Liver (tissue), 9 donors: ENCODE measurements around the gene RAB6A. TPM values are rescaled to one million over a fixed set of nuclear protein-coding genes. Genes with fewer than 3 reads are reported as not detected.

Experiments used
- DNase-seq: peaks from one replicate; pipeline ENCODE4 v3.0.0-alpha.2; 2017; ENCODE audit warnings: low spot score
- H3K27ac ChIP-seq, 2 donors: one replicate each; pipeline ENCODE4 v1.7.0; 2013; ENCODE audit warnings: inconsistent platforms in 2 of 2, low read length in 2 of 2, control low read depth in 1 of 2, low read depth in 1 of 2, mild to moderate bottlenecking in 1 of 2
- H3K27me3 ChIP-seq, 4 donors: one replicate each; pipeline versions ENCODE4 v1.6.1 to v1.7.0; 2013; ENCODE audit warnings: low read length in 3 of 4, inconsistent platforms in 1 of 4, mild to moderate bottlenecking in 1 of 4, moderate library complexity in 1 of 4; ENCODE audit not compliant: control insufficient read depth in 4 of 4, insufficient read depth in 4 of 4
- H3K36me3 ChIP-seq, 4 donors: one replicate each; pipeline versions ENCODE4 v1.6.1 to v1.7.0; 2013; ENCODE audit warnings: low read length in 3 of 4, mild to moderate bottlenecking in 3 of 4, low read depth in 1 of 4, moderate library complexity in 1 of 4; ENCODE audit not compliant: control insufficient read depth in 4 of 4, insufficient read depth in 3 of 4
- H3K4me1 ChIP-seq, 4 donors: one replicate each; pipeline versions ENCODE4 v1.6.1 to v1.7.0; 2013; ENCODE audit warnings: low read length in 3 of 4, mild to moderate bottlenecking in 3 of 4, moderate library complexity in 1 of 4; ENCODE audit not compliant: control insufficient read depth in 4 of 4, insufficient read depth in 4 of 4
- H3K4me3 ChIP-seq, 3 donors: one replicate each; pipeline versions ENCODE4 v1.6.1 to v1.7.0; 2013; ENCODE audit warnings: low read length in 3 of 3, control low read depth in 1 of 3, low read depth in 1 of 3, mild to moderate bottlenecking in 1 of 3
- H3K9ac ChIP-seq, 2 donors: one replicate each; pipeline ENCODE4 v1.7.0; 2013; ENCODE audit warnings: low read length in 2 of 2, mild to moderate bottlenecking in 2 of 2, moderate library complexity in 2 of 2, control low read depth in 1 of 2, low read depth in 1 of 2
- H3K9me3 ChIP-seq, 4 donors: one replicate each; pipeline versions ENCODE4 v1.6.1 to v1.7.0; 2013; ENCODE audit warnings: low read length in 3 of 4; ENCODE audit not compliant: control insufficient read depth in 4 of 4
- ATF3 ChIP-seq: IDR thresholded peaks from 2 replicates; pipeline ENCODE4 v1.6.1; 2016; ENCODE audit warnings: antibody characterized with exemption
- CTCF ChIP-seq: fragments of 150-350 bp; IDR thresholded peaks from 2 replicates; pipeline ENCODE4 v1.5.1; 2017; ENCODE audit warnings: improper control_type of control experiment, low read depth, low read length; ENCODE audit not compliant: missing input control
- EGR1 ChIP-seq, 2 donors: IDR thresholded peaks; 2 replicates each; pipeline ENCODE4 v1.6.1; 2016 to 2018; ENCODE audit warnings: antibody characterized with exemption in 2 of 2, low read depth in 2 of 2
- FOXA1 ChIP-seq: IDR thresholded peaks from 2 replicates; pipeline ENCODE4 v1.6.1; 2016; ENCODE audit warnings: antibody characterized with exemption
- FOXA2 ChIP-seq: IDR thresholded peaks from 2 replicates; pipeline ENCODE4 v1.6.1; 2016; ENCODE audit warnings: antibody characterized with exemption
- GABPA ChIP-seq, 2 donors: IDR thresholded peaks in 1 of 2; conservative IDR thresholded peaks in 1 of 2; 2 replicates each; pipeline ENCODE4 v1.6.1; 2016; ENCODE audit warnings: antibody characterized with exemption in 2 of 2, mild to moderate bottlenecking in 1 of 2, moderate library complexity in 1 of 2
- HNF4A ChIP-seq, 2 donors: conservative IDR thresholded peaks; 2 replicates each; pipeline ENCODE4 v1.6.1; 2016; ENCODE audit warnings: antibody characterized with exemption in 2 of 2, mild to moderate bottlenecking in 2 of 2
- HNF4G ChIP-seq: IDR thresholded peaks from 2 replicates; pipeline ENCODE4 v1.6.1; 2016; ENCODE audit warnings: antibody characterized with exemption
- JUND ChIP-seq, 2 donors: IDR thresholded peaks; 2 replicates each; pipeline ENCODE4 v1.6.1; 2016; ENCODE audit warnings: antibody characterized with exemption in 2 of 2
- MAX ChIP-seq: IDR thresholded peaks from 2 replicates; pipeline ENCODE4 v1.6.1; 2016; ENCODE audit warnings: antibody characterized with exemption
- NR2F2 ChIP-seq: IDR thresholded peaks from 2 replicates; pipeline ENCODE4 v1.6.1; 2016; ENCODE audit warnings: antibody characterized with exemption
- RAD21 ChIP-seq, 2 donors: IDR thresholded peaks; 2 replicates each; pipeline ENCODE4 v1.6.1; 2016; ENCODE audit warnings: antibody characterized with exemption in 2 of 2, mild to moderate bottlenecking in 2 of 2
- REST ChIP-seq: IDR thresholded peaks from 2 replicates; pipeline ENCODE4 v1.6.1; 2016; ENCODE audit warnings: antibody characterized with exemption, mild to moderate bottlenecking
- RXRA ChIP-seq, 2 donors: IDR thresholded peaks; 2 replicates each; pipeline ENCODE4 v1.6.1; 2017 to 2018; ENCODE audit warnings: antibody characterized with exemption in 2 of 2, mild to moderate bottlenecking in 1 of 2
- SP1 ChIP-seq: IDR thresholded peaks from 2 replicates; pipeline ENCODE4 v1.6.1; 2018; ENCODE audit warnings: antibody characterized with exemption, mild to moderate bottlenecking
- TAF1 ChIP-seq: conservative IDR thresholded peaks from 2 replicates; pipeline ENCODE4 v1.6.1; 2016; ENCODE audit warnings: antibody characterized with exemption, mild to moderate bottlenecking
- YY1 ChIP-seq: IDR thresholded peaks from 2 replicates; pipeline ENCODE4 v1.6.1; 2016; ENCODE audit warnings: antibody characterized with exemption, mild to moderate bottlenecking
- ZBTB33 ChIP-seq: IDR thresholded peaks from 2 replicates; pipeline ENCODE4 v1.6.1; 2016; ENCODE audit warnings: antibody characterized with exemption
- WGBS: extraction: QIAGEN DNeasy Blood & Tissue Kit; methylation state at CpG from one replicate; pipeline ENCODE4 v1.1.7; 2013; 5-methylcytosine and 5-hydroxymethylcytosine counted together
- polyA plus RNA-seq, 2 donors: library from polyadenylated mRNA; stranded (reverse) in 1 of 2; unstranded in 1 of 2; fragments of 200-250 nt in 1 of 2; fragments of >200 nt in 1 of 2; fragmentation: Nextera tagmentation in 1 of 2; extraction: Ambion mirVana in 1 of 2; gene quantifications; one replicate each; pipeline versions ENCODE4 v1.2.1 to v1.2.3, GENCODE V29; 2013 to 2015
- total RNA-seq, 2 donors: library from RNA; depleted of rRNA; stranded (reverse); fragments of >200 nt; gene quantifications; one replicate each; pipeline ENCODE4 v1.2.3, GENCODE V29; 2014
- donor health status: healthy.
- donor health status: healthy.
- donor health status: healthy.
- donor health status: healthy.
- donor health status: healthy.

The RAB6A gene
- total and polyA plus RNA-seq, 4 donors, result 36.0 to 165 (median 51.5) TPM

- Histone ChIP-seq H3K36me3 (peaks cover 9 to 22% (median 15%) of the 10 kb centered on the region in 4 donors), H3K4me3 (no peak overlapping the region), H3K4me1 (no peaks in the 10 kb centered on the region), H3K9ac (no peak overlapping the region), H3K9me3 (no peaks in the 10 kb centered on the region), H3K27me3 (no peaks in the 10 kb centered on the region), H3K27ac (no peak overlapping the region)
- no peak for TF ChIP-seq FOXA2
- no peak for TF ChIP-seq EGR1 (IDR thresholded peaks at IDR 0.05; ENCODE audit: low read depth in 2 of 2)
- no peak for TF ChIP-seq SP1
- TF ChIP-seq JUND (IDR thresholded peaks at IDR 0.05), result no peak
- WGBS, result 91% methylated on average over 3 of the region's 3 CpGs
- no peak for DNase-seq
Measured at GRCh38 chr11:73717136-73717535, 43.7 kb downstream of the RAB6A start.

- H3K4me3 ChIP-seq, result no peak overlapping the region
- TF ChIP-seq JUND (IDR thresholded peaks at IDR 0.05) (no peak), YY1 (no peak), TAF1 (no peak), ATF3 (no peak), REST (no peak), GABPA (IDR thresholded peaks at IDR 0.05 in 1 of 2, conservative IDR thresholded peaks at IDR 0.05 in 1 of 2) (no peak), RAD21 (IDR thresholded peaks at IDR 0.05) (no peak), EGR1 (IDR thresholded peaks at IDR 0.05; ENCODE audit: low read depth in 2 of 2) (no peak), NR2F2 (no peak), FOXA1 (no peak), SP1 (no peak), RXRA (IDR thresholded peaks at IDR 0.05) (no peak), ZBTB33 (no peak), HNF4A (conservative IDR thresholded peaks at IDR 0.05) (no peak), FOXA2 (no peak), MAX (no peak), HNF4G (no peak), CTCF (no peak)
- no peak overlapping the region for H3K9ac ChIP-seq
- H3K27me3 ChIP-seq, result no peaks in the 10 kb centered on the region
- no peaks in the 10 kb centered on the region for H3K4me1 ChIP-seq
- no peaks in the 10 kb centered on the region for H3K9me3 ChIP-seq
- WGBS, result 93% methylated on average over 1 of the region's 1 CpG
- no peak for DNase-seq
- H3K27ac ChIP-seq, result no peak overlapping the region
- H3K36me3 ChIP-seq, result peaks cover 10 to 22% (median 16%) of the 10 kb centered on the region in 4 donors
Measured at GRCh38 chr11:73716153-73717056, 44.5 kb downstream of the RAB6A start.
